ENCODE results near the gene GOSR2. TPM values are rescaled to one million over a fixed set of nuclear protein-coding genes. Genes with fewer than 3 reads are reported as not detected.
A peak's percentile ranks its signal among the peaks of the same experiment; 100 is the strongest.
"Not testable (repeated sequence)": the region's sequence is repeated elsewhere in the genome, so short reads cannot be mapped to it uniquely, and the experiment has no call there.

GOSR2 gene
- total RNA-seq, 1 donor from 2014 or later: 29.5 TPM

GRCh38 chr17:46962374-46962790 lies 39.4 kb downstream of the GOSR2 start:
- DNase-seq (ENCODE audit: low read depth in 2 of 2): no peak

GRCh38 chr17:46963571-46963970 lies 40.6 kb downstream of the GOSR2 start:
- no peak for DNase-seq (ENCODE audit: low read depth in 2 of 2)

- DNase-seq (ENCODE audit: low read depth in 2 of 2): peak in 1 of 2 donors; percentile 41
Observed at GRCh38 chr17:46964315-46965265, 41.6 kb downstream of the GOSR2 start.

- DNase-seq (ENCODE audit: low read depth in 2 of 2): no peak
Observed at GRCh38 chr17:46968224-46968834, 45.4 kb downstream of the GOSR2 start.

GRCh38 chr17:46968896-46969295 lies 45.9 kb downstream of the GOSR2 start:
- DNase-seq (ENCODE audit: low read depth in 2 of 2): no peak

GRCh38 chr17:46971647-46972300 lies 48.8 kb downstream of the GOSR2 start:
- DNase-seq (ENCODE audit: low read depth in 2 of 2): no peak

- DNase-seq (ENCODE audit: low read depth in 2 of 2): no peak
Observed at GRCh38 chr17:46972346-46972745, 49.4 kb downstream of the GOSR2 start.

- DNase-seq (ENCODE audit: low read depth in 2 of 2): no peak
Observed at GRCh38 chr17:46974086-46974485, 51.1 kb downstream of the GOSR2 start.

- no peak for DNase-seq (ENCODE audit: low read depth in 2 of 2)
Observed at GRCh38 chr17:46975287-46975686, 52.3 kb downstream of the GOSR2 start.

- DNase-seq (ENCODE audit: low read depth in 2 of 2): no peak
Observed at GRCh38 chr17:46976626-46977270, 53.8 kb downstream of the GOSR2 start.

GRCh38 chr17:46977348-46977747 lies 54.4 kb downstream of the GOSR2 start:
- peak; percentile 2 to 49 for DNase-seq (ENCODE audit: low read depth in 2 of 2)

- no peak for DNase-seq (ENCODE audit: low read depth in 2 of 2)
Observed at GRCh38 chr17:46977750-46978488, 55.0 kb downstream of the GOSR2 start.

GRCh38 chr17:46978489-46979146 lies 55.7 kb downstream of the GOSR2 start:
- DNase-seq (ENCODE audit: low read depth in 2 of 2): no peak

- DNase-seq (ENCODE audit: low read depth in 2 of 2): peak in 1 of 2 donors; percentile 42
Observed at GRCh38 chr17:46979147-46979863, 56.3 kb downstream of the GOSR2 start, which contains the start of gene RPRML. RPRML (minus strand) TSS chr17:46979253; CDS start chr17:46979007, 246 bp downstream.

- no peak for DNase-seq (ENCODE audit: low read depth in 2 of 2)
Observed at GRCh38 chr17:46982577-46982976, 59.6 kb downstream of the GOSR2 start.

GRCh38 chr17:46983782-46984181 lies 60.8 kb downstream of the GOSR2 start:
- no peak for DNase-seq (ENCODE audit: low read depth in 2 of 2)

GRCh38 chr17:46984341-46984740 lies 61.4 kb downstream of the GOSR2 start:
- no peak for DNase-seq (ENCODE audit: low read depth in 2 of 2)

- peak; percentile 23 to 46 for DNase-seq (ENCODE audit: low read depth in 2 of 2)
Observed at GRCh38 chr17:46984892-46985291, 61.9 kb downstream of the GOSR2 start.

- DNase-seq (ENCODE audit: low read depth in 2 of 2): no peak
Observed at GRCh38 chr17:46986366-46986765, 63.4 kb downstream of the GOSR2 start.

GRCh38 chr17:46987927-46988326 lies 65.0 kb downstream of the GOSR2 start:
- DNase-seq (ENCODE audit: low read depth in 2 of 2): not testable (repeated sequence)

Measured in dermis microvascular lymphatic vessel endothelial cell (primary cell).